Measurements from ENCODE around the gene SYTL1. TPM values are rescaled to one million over a fixed set of nuclear protein-coding genes. Genes with fewer than 3 reads are reported as not detected.

The SYTL1 gene
- total RNA-seq, 2 donors from 2014 or later = 6.7 to 7.5 TPM

DNA sequence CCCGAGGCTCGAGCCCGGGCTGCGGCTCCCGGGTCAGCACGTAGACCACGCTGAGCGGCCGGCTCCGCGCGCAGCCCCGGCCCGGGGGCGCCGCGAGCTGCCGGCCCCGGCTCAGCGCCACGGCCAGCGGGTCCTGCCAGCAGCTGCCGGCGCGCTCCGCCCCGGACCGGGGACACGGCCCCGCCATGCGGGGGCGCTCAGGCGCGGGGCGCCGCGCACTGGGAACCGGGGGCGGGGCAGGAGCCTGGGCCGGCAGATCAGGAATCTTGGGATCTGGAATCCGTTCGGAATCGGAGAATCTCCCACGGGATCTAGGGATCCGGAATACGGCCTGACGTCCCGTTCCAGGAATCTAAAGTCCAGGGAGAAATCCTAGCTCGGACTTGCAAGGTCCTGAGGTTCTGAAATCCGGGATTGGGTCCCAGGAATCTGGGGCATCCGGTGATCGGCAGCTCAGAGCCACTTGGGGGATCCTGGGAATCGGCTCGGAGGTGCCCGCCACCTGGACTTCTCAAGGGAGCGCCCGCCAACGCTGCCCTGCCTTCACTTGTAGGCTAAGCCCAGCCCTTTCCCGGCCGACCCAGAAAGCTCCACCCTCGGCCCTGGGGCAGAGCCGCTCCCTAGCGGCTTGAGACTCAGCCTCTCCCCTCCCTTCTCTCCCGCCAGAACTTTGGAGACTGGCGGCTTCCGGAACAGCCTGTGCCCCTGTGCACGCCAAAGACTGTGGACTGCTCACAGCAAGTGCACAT, 24.8 kb downstream of the SYTL1 start, which contains the start of gene MAP3K6:
TSS of gene MAP3K6 (minus strand) at position 551 of the 749 bp plus-strand sequence. CDS start at position 187, 364 bp downstream.
- Mint-ChIP-seq H3K4me3 (peak within 1 kb of the TSS; percentile 70), H3K27me3 (ENCODE audit: insufficient read depth) (peaks cover 20% of the 10 kb centered on the region), H3K9me3 (no peaks in the 10 kb centered on the region), H3K4me1 (peaks cover 12% of the 10 kb centered on the region), H3K27ac (peak within 1 kb of the TSS; percentile 85), H3K36me3 (ENCODE audit: low read depth) (no peaks in the 10 kb centered on the region)
- DNase-seq = peak; percentile 92
- peak within 1 kb of the TSS; percentile 57 for H3K9ac ChIP-seq (ENCODE audit: extremely low read depth, low read length, poor library complexity, severe bottlenecking)
- TF ChIP-seq CTCF (conservative IDR thresholded peaks at IDR 0.05) = peak; percentile 57
- H3K27ac ChIP-seq (ENCODE audit: low read depth, low read length) = peak within 1 kb of the TSS; percentile 72
- 0 to 1% methylated on average over 14 to 67 of the region's 67 CpGs for WGBS, 2 experiments (ENCODE audit: insufficient coverage in 1 of 2, insufficient read length in 1 of 2)
- H3K36me3 ChIP-seq (ENCODE audit: control insufficient read depth, insufficient read depth, low read length) = no peaks in the 10 kb centered on the region
- H3K9me3 ChIP-seq (ENCODE audit: control insufficient read depth, low read length) = no peaks in the 10 kb centered on the region
- no peaks in the 10 kb centered on the region for H3K4me1 ChIP-seq (ENCODE audit: control insufficient read depth, insufficient read depth, low read length)
- H3K4me3 ChIP-seq (ENCODE audit: low read length) = peak within 1 kb of the TSS; percentile 88
- peaks cover 4% of the 10 kb centered on the region for H3K27me3 ChIP-seq (ENCODE audit: control insufficient read depth, insufficient read depth, low read length, poor library complexity, severe bottlenecking)

- Mint-ChIP-seq H3K27me3 (ENCODE audit: insufficient read depth) (peaks cover 14% of the 10 kb centered on the region), H3K9me3 (no peaks in the 10 kb centered on the region), H3K27ac (no peak overlapping the region), H3K4me1 (peaks cover 12% of the 10 kb centered on the region), H3K4me3 (peak overlapping the region; percentile 70), H3K36me3 (ENCODE audit: low read depth) (no peaks in the 10 kb centered on the region)
- peak overlapping the region; percentile 88 for H3K4me3 ChIP-seq (ENCODE audit: low read length)
- peak overlapping the region; percentile 57 for H3K9ac ChIP-seq (ENCODE audit: extremely low read depth, low read length, poor library complexity, severe bottlenecking)
- H3K36me3 ChIP-seq (ENCODE audit: control insufficient read depth, insufficient read depth, low read length) = no peaks in the 10 kb centered on the region
- TF ChIP-seq CTCF (conservative IDR thresholded peaks at IDR 0.05) = no peak
- peak overlapping the region; percentile 72 for H3K27ac ChIP-seq (ENCODE audit: low read depth, low read length)
- H3K4me1 ChIP-seq (ENCODE audit: control insufficient read depth, insufficient read depth, low read length) = no peaks in the 10 kb centered on the region
- 45 to 46% methylated on average over 7 to 8 of the region's 8 CpGs for WGBS, 2 experiments (ENCODE audit: insufficient coverage in 1 of 2, insufficient read length in 1 of 2)
- DNase-seq = no peak
- no peaks in the 10 kb centered on the region for H3K9me3 ChIP-seq (ENCODE audit: control insufficient read depth, low read length)
- no peaks in the 10 kb centered on the region for H3K27me3 ChIP-seq (ENCODE audit: control insufficient read depth, insufficient read depth, low read length, poor library complexity, severe bottlenecking)
Measured at GRCh38 chr1:27367160-27367650, 25.4 kb downstream of the SYTL1 start.

GRCh38 chr1:27368869-27369582, 27.2 kb downstream of the SYTL1 start:
- H3K4me3 Mint-ChIP-seq = no peak overlapping the region
- 85 to 86% methylated on average over 12 to 13 of the region's 13 CpGs for WGBS, 2 experiments (ENCODE audit: insufficient coverage in 1 of 2, insufficient read length in 1 of 2)
- no peak overlapping the region for H3K9ac ChIP-seq (ENCODE audit: extremely low read depth, low read length, poor library complexity, severe bottlenecking)

More at GRCh38 chr1:27368869-27369582, 27.2 kb downstream of the SYTL1 start:
- Mint-ChIP-seq H3K9me3 (no peaks in the 10 kb centered on the region), H3K4me1 (peaks cover 12% of the 10 kb centered on the region), H3K27ac (no peak overlapping the region), H3K27me3 (ENCODE audit: insufficient read depth) (peaks cover 3% of the 10 kb centered on the region), H3K36me3 (ENCODE audit: low read depth) (no peaks in the 10 kb centered on the region)
- Histone ChIP-seq H3K4me3 (ENCODE audit: low read length) (no peak overlapping the region), H3K27ac (ENCODE audit: low read depth, low read length) (no peak overlapping the region), H3K9me3 (ENCODE audit: control insufficient read depth, low read length) (no peaks in the 10 kb centered on the region), H3K4me1 (ENCODE audit: control insufficient read depth, insufficient read depth, low read length) (no peaks in the 10 kb centered on the region), H3K36me3 (ENCODE audit: control insufficient read depth, insufficient read depth, low read length) (no peaks in the 10 kb centered on the region), H3K27me3 (ENCODE audit: control insufficient read depth, insufficient read depth, low read length, poor library complexity, severe bottlenecking) (no peaks in the 10 kb centered on the region)
- peak; percentile 58 for TF ChIP-seq CTCF (conservative IDR thresholded peaks at IDR 0.05)
- no peak for DNase-seq
